SJSA1 (cell line): ENCODE measurements around the gene TSR1. TPM values are rescaled to one million over a fixed set of nuclear protein-coding genes. Genes with fewer than 3 reads are reported as not detected.

Experiments
- DNase-seq, 2 experiments: peaks; one replicate each; pipeline ENCODE4 v3.0.0-alpha.2; 2015 to 2020; ENCODE audit warnings: low spot score in 2 of 2, low read depth in 1 of 2
- H3K27ac ChIP-seq: fragments of 250-450 bp; sonication (Bioruptor Pico); 2 replicates; pipeline ENCODE4 v1.5.1; 2020; ENCODE audit warnings: mild to moderate bottlenecking, moderate library complexity
- H3K27me3 ChIP-seq: fragments of 250-450 bp; sonication (Bioruptor Pico); replicated peaks from 2 replicates; pipeline ENCODE4 v1.5.1; 2020; ENCODE audit warnings: mild to moderate bottlenecking, moderate library complexity
- H3K36me3 ChIP-seq: fragments of 250-450 bp; sonication (Bioruptor Pico); 2 replicates; pipeline ENCODE4 v1.5.1; 2020; ENCODE audit warnings: mild to moderate bottlenecking
- H3K4me1 ChIP-seq: fragments of 250-450 bp; sonication (Bioruptor Pico); replicated peaks from 2 replicates; pipeline ENCODE4 v1.6.1; 2021; ENCODE audit warnings: mild to moderate bottlenecking
- H3K4me3 ChIP-seq: fragments of 250-450 bp; sonication (Bioruptor Pico); 2 replicates; pipeline ENCODE4 v1.5.1; 2020; ENCODE audit warnings: mild to moderate bottlenecking
- H3K9me3 ChIP-seq: fragments of 250-450 bp; sonication (Bioruptor Pico); replicated peaks from 2 replicates; pipeline ENCODE4 v1.5.1; 2020; ENCODE audit warnings: mild to moderate bottlenecking
- total RNA-seq: library from RNA; depleted of rRNA; stranded (reverse); fragments of >200 nt; shearing (Covaris generic); gene quantifications from 2 replicates; pipeline ENCODE4 v1.2.3, GENCODE V29; 2014

The TSR1 gene
- total RNA-seq, 1 experiment from 2014 or later = 47.3 TPM

DNA sequence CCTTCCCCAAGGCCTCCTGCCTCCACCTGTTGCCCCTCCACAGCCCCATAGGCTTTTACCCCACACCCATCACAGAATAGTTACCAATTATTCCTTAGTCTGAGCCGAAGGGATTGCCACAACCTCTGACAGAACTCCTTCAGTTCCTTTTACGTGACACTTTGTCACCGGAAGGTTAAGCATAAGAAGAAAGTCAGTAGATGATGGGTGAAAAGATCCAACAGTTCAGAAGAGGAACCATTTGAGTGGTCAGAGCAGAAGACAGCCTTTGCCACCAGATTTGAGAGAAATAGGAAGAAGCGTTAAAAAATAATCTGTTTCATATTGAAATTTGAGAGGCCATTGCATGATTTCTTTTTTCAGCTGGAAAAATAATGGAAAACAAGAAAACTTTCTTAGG, 31.3 kb downstream of the TSR1 start:
- Histone ChIP-seq H3K27ac (no peak overlapping the region), H3K27me3 (no peaks in the 10 kb centered on the region), H3K9me3 (no peaks in the 10 kb centered on the region), H3K4me1 (peaks cover 6% of the 10 kb centered on the region), H3K36me3 (peaks cover 16% of the 10 kb centered on the region), H3K4me3 (no peak overlapping the region)
- no peak for DNase-seq

DNA sequence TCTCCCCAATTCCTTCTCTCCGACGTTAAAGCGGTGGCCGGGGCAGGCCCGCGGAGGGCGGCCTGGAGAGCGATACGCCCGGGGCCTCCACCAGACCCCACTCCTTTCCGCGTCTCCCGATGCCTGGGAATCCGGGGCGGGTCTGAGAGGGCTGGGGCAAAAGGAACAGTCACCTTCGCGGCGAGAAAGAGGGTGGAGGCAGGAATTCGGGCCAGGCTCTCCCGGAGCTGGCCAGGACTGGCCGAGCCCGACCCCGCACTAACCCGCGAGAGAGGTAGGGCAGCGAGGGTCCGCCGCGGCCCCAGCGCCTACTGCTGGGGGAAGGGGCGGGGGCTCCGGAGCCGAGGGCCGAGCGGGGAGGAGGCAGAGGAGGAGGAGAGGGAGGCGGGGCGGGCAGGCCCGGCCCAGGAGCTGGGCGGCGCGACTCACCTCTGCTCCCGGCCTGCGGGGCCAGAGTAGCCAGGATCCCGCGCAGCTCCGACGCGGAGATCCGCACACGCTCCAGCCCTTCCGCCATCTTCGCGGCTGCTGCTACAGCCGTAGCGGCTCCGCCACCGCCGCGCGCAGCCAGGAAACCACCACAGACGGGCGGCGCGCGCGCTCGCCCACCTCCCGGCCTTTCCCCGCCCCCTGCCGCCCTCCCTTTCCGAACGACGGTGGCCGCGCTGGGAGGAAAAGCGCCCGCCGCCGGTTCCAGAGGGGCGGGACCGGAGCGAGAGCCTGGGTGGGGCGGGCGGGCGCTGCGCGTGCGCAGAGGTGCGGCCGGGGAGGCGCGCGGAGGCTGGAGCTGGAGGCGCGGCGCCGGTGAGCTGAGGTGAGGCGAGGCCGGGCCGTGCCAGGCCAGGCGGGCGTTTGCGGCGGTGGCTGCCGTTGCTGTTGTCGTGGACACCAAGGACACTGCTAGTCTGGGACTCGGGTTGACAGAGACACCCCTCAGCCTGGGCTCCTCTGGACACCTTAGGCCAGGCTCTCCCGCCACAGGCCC, 32.8 kb downstream of the TSR1 start, which contains the start of the genes SMG6 and SRR:
SMG6 (minus strand) TSS at position 582 of the 985 bp plus-strand sequence; CDS start at position 517, 65 bp downstream.
SRR (plus strand) TSS at position 747 of the 985 bp plus-strand sequence. CDS start 11,611 bp downstream, outside the sequence.
- Histone ChIP-seq H3K4me3 (peak within 1 kb of the TSS; percentile 82), H3K36me3 (peaks cover 26% of the 10 kb centered on the region), H3K9me3 (no peaks in the 10 kb centered on the region), H3K4me1 (peaks cover 6% of the 10 kb centered on the region), H3K27me3 (no peaks in the 10 kb centered on the region), H3K27ac (peak within 1 kb of the TSS; percentile 51)
- peak; percentile 90 to 91 for DNase-seq

DNA sequence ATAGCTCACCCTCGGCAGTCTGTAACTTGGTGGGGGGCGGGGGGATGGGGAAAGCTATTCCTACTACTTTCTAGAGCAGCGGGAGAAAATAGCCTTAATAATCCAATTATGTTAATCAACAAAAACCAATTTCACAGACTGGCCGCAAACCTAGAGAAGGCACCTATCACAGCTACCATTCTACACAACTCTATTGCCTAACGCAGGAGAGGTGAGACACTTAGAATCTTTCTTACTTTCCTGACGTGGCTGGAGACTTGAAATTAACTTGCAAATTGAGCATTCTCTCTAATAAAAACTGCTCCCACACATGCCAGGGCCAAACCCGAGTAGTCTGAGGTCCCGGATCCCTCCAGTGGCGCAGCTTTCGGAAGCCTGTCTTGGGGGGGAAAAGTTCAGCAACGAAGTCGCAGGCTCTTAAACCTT, 33.5 kb downstream of the TSR1 start:
- Histone ChIP-seq H3K27me3 (no peaks in the 10 kb centered on the region), H3K4me1 (peaks cover 6% of the 10 kb centered on the region), H3K4me3 (peak overlapping the region; percentile 82), H3K36me3 (peaks cover 30% of the 10 kb centered on the region), H3K9me3 (no peaks in the 10 kb centered on the region), H3K27ac (peak overlapping the region; percentile 51; the same call in 1 of the 2 replicates)
- peak in 1 of 2 experiments; percentile 3 for DNase-seq

DNA sequence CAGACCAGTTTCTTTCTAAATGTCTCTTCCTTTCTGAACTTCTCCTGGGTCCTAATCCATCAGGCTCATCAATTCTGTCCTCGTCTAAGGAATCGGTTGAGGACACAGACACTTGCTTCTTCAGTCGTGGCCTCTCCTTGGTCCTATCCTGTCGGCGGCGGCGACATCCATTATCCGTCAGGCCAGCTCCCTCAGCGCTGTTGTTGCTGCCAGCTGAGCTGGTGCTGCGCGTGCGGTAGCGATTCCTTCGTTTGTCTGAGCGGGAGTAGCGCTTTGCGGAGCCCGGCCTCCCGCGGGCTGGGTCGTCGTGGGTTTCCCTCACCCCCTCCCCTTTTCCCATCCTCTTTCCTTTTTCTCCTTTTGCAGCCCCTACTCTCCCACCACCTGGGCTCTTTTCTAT, 36.5 kb downstream of the TSR1 start:
- H3K4me1 ChIP-seq = peaks cover 6% of the 10 kb centered on the region
- no peak overlapping the region for H3K4me3 ChIP-seq
- H3K27ac ChIP-seq = no peak overlapping the region
- no peaks in the 10 kb centered on the region for H3K9me3 ChIP-seq
- peaks cover 50% of the 10 kb centered on the region for H3K36me3 ChIP-seq
- DNase-seq = no peak
- no peaks in the 10 kb centered on the region for H3K27me3 ChIP-seq

DNA sequence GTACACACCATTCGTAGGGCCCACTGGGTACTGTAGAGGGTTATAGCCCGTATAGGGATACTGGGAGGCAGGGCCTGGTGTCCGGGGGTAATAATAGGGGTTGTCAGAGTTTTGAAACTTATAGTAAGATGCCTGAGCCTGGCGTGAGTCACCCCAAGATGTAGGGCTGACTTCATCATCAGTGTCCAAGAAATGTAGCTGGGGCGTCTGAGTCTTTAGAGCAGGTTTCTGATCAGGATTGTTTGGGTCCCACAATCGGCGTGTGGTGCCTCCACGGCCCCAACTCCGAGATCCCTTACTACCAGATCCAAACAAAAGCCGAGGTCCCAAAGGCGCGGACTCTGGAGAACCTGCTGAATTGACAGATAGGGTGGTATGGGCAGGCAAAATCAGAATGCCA, 37.1 kb downstream of the TSR1 start:
- Histone ChIP-seq H3K27me3 (no peaks in the 10 kb centered on the region), H3K9me3 (no peaks in the 10 kb centered on the region), H3K4me1 (peaks cover 6% of the 10 kb centered on the region), H3K36me3 (peaks cover 56% of the 10 kb centered on the region), H3K4me3 (no peak overlapping the region), H3K27ac (no peak overlapping the region)
- no peak for DNase-seq

DNA sequence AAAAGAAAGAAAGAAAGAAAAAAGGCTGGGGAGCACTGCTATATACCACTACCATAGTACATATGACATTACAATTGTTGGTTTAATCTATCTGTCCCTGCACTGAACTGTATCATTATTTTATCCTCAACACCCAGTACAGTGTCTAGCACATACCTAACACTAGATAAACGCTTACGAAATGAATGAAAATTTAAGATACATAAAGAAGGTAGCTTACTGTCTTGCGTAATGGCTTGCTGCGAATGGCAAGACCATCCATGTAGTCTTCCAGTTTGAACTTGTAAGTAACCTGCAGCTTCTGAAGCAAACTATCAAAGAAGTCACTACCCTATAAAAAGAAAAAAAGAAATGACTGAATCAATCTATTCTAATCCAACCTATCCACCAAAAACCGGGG, 39.2 kb downstream of the TSR1 start:
- DNase-seq = no peak
- H3K27ac ChIP-seq = no peak overlapping the region
- H3K9me3 ChIP-seq = no peaks in the 10 kb centered on the region
- H3K27me3 ChIP-seq = no peaks in the 10 kb centered on the region
- H3K36me3 ChIP-seq = peaks cover 75% of the 10 kb centered on the region
- no peak overlapping the region for H3K4me3 ChIP-seq
- H3K4me1 ChIP-seq = no peaks in the 10 kb centered on the region; the same call in 1 of the 2 replicates

DNA sequence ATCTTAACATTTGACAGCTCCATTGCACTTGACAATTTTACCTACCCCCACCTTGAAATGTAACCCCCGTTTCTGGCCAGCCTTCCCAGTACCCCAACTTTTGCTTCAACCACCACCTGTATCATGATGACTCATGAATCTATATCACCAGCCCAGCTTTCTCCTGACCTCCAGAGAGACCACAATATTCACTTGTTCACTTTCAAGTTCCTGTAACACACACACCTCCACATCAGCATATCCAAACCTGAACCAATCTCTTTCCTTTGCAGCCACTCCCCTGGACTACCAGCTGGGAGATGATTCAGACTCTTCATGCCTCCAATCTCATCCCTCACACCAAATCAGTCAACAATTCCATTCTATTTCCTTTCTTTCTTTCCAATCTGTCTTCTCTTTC, 40.7 kb downstream of the TSR1 start:
- H3K36me3 ChIP-seq = peaks cover 79% of the 10 kb centered on the region
- DNase-seq = no peak
- H3K9me3 ChIP-seq = no peaks in the 10 kb centered on the region
- no peak overlapping the region for H3K27ac ChIP-seq
- H3K4me1 ChIP-seq = no peaks in the 10 kb centered on the region; the same call in 1 of the 2 replicates
- no peak overlapping the region for H3K4me3 ChIP-seq
- H3K27me3 ChIP-seq = no peaks in the 10 kb centered on the region

DNA sequence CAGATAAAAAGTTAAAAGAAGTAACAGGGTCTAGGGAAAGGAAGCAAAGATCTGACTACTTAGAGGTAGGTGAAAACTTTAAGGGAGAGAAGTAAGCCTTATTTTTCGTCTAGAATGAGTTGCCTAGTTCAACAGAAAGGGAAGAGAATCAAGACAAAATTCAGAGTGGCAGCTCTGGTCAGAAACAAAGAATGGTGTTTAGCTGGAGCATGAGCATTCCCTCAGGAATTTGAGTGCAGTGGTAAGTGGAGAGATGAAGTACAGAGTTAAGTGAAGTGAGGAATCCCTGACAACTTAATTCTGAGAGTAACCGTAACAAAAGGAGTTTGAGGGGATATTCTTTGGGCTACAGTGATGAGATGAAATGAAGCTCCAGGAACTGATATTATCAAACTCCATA, 44.2 kb downstream of the TSR1 start:
- Histone ChIP-seq H3K36me3 (peaks cover 72% of the 10 kb centered on the region), H3K4me1 (no peaks in the 10 kb centered on the region; the same call in 1 of the 2 replicates), H3K27ac (no peak overlapping the region), H3K4me3 (no peak overlapping the region), H3K9me3 (no peaks in the 10 kb centered on the region), H3K27me3 (no peaks in the 10 kb centered on the region)
- no peak for DNase-seq

DNA sequence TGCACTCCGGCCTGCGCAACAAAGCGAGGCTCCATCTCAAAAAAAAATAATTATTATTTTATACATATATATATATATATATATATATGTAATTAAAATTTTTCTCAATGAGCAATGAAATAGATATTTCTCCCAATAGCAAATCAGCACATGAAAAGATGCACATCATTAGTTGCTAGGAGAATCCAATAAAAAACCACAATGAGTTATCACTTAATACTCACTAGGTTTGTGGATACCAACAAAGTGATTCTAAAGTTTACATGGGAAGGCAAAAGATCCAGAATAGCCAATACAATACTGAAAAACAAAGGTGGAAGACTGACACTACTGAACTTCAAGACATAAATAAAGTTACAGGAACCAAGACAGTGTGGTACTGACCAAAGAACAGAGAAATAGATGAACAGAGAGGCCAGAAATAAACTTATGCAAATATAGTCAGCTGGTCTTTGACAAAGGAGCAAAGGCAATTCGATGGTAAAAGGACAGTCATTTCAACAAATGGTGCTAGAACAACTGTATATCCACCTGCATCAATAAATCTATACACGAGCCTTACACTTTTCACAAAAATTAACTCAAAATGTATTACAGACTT, 46.3 kb downstream of the TSR1 start:
- no peak for DNase-seq
- H3K9me3 ChIP-seq = no peaks in the 10 kb centered on the region
- H3K4me1 ChIP-seq = no peaks in the 10 kb centered on the region; the same call in 1 of the 2 replicates
- no peak overlapping the region for H3K4me3 ChIP-seq
- H3K27me3 ChIP-seq = no peaks in the 10 kb centered on the region
- no peak overlapping the region for H3K27ac ChIP-seq
- peaks cover 62% of the 10 kb centered on the region for H3K36me3 ChIP-seq

DNA sequence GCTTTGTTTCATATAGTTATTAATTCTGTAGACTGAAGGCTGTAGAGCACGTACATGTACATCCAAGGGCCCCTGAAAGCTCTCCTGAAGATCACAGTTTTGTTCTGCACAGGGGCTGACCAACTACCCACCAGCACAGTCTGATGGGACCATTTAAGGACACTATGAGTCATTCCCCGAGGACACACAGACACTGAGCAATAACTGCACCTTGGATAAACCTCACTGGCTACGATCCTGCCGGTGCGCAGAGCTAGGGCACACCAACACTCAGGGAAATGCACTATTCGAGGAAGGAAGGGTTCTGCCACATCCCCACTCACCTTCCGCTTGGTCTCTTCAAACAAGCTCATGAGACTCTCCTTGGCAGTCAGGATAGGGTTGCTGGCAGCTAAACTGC, 53.0 kb downstream of the TSR1 start:
- Histone ChIP-seq H3K27me3 (no peaks in the 10 kb centered on the region), H3K36me3 (peaks cover 75% of the 10 kb centered on the region), H3K9me3 (no peaks in the 10 kb centered on the region), H3K4me1 (no peaks in the 10 kb centered on the region), H3K27ac (no peak overlapping the region), H3K4me3 (no peak overlapping the region)
- no peak for DNase-seq

DNA sequence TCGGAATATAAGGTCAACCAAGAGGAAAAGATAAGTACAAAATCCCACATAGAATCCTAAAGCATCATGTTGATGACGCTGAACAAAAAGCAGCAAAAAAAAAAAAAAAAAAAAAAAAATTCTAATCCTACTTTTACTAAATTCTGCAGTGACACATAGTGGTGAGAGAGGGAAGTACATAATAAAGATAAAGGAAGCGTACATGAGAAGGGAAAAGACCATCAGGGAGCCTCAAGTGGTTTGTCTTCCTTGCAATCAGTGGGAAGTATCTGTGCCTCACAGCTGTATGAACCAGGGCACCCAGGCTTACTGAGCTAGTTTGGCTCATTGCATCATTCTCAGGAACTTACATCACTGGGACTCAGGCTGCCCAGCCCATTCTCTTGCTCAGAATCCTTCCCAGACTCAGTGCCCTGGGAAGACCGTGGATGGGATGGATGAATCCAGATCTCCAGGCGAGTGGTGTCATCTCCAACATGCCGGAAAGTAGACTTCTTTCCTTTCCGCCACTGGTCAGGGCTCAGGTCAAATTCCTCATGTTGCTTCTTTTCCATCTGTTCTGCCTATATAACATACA, 53.9 kb downstream of the TSR1 start:
- Histone ChIP-seq H3K4me3 (no peak overlapping the region), H3K4me1 (no peaks in the 10 kb centered on the region), H3K9me3 (no peaks in the 10 kb centered on the region), H3K27me3 (no peaks in the 10 kb centered on the region), H3K27ac (no peak overlapping the region), H3K36me3 (peaks cover 70% of the 10 kb centered on the region)
- peak in 1 of 2 experiments; percentile 71 for DNase-seq

DNA sequence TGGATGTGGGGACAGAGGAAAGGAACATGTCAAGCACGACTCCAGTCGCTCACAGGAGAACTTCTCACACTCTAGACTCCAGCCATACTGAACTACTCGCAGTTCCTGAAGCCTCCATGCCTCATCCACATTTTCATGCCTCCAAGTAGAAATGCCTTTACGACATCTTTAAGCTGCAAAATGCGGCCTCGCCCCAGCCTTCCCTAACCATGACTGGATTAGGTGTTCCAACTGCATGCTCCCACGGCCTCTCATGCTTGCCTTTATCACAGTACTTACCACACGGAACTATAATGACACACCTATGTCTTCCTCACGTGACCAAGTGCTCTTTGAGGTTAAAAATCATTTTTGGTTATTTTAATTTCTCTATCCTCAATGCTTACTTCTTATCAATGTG, 56.5 kb downstream of the TSR1 start:
- H3K4me1 ChIP-seq = no peaks in the 10 kb centered on the region
- H3K27me3 ChIP-seq = no peaks in the 10 kb centered on the region
- H3K27ac ChIP-seq = no peak overlapping the region
- H3K9me3 ChIP-seq = no peaks in the 10 kb centered on the region
- H3K36me3 ChIP-seq = peaks cover 62% of the 10 kb centered on the region
- no peak overlapping the region for H3K4me3 ChIP-seq
- DNase-seq = no peak

DNA sequence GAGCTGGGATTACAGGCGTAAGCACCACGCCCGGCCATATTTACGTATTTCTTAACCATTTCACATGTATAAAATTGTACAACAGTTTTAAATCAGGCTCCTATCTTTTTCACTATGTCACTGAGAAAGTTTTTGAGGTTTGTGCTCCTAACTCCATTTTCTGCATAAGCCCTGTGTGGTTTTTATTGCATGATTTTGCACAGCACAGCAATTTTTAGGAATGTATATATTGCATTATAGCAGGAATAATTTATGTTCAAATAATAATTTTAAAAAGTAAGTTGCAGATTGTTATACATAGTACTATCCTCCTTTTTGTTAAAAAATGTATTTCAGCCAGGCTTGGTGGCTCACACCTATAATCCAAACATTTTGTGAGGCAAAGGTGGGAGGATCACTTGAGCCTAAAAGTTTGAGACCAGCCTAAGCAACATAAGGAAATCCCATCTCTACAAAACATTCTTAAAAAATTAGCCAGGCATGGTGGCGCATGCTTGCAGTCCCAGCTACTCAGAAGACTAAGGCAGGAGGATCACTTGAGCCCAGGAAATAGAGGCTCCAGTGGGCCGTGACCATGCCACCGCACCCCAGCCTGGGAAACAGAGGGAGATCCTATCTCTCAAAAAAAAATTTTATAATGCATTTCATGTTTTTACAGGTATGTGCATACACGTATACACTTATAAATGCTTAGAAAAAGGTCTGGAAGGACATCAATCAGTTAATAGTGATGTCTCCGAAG, 58.7 kb downstream of the TSR1 start:
- Histone ChIP-seq H3K4me1 (no peaks in the 10 kb centered on the region), H3K36me3 (peaks cover 44% of the 10 kb centered on the region), H3K9me3 (no peaks in the 10 kb centered on the region), H3K4me3 (no peak overlapping the region), H3K27ac (no peak overlapping the region), H3K27me3 (no peaks in the 10 kb centered on the region)
- no peak for DNase-seq
